Caco-2 (cell line): ENCODE measurements around the gene PTGIR. TPM values are rescaled to one million over a fixed set of nuclear protein-coding genes. Genes with fewer than 3 reads are reported as not detected.
"Not testable (repeated sequence)": the region's sequence is repeated elsewhere in the genome, so short reads cannot be mapped to it uniquely, and the experiment has no call there.

Experiments used
- BruUV-seq: library from RNA; stranded (reverse); fragments of 400-500 nt; replicated peaks from 2 replicates; lab custom pipeline; 2021; lab: Mats Ljungman, UMichigan
- CTCF ChIA-PET: fragments of 300-600 bp; sonication (Branson Sonifier 250); formaldehyde crosslinking; loops from one replicate; lab custom pipeline; 2022; ENCODE audit warnings: antibody characterized with exemption; lab: Charles Lee
- POLR2A ChIA-PET: fragments of 300-600 bp; sonication (Branson Sonifier 250); formaldehyde crosslinking; loops from one replicate; lab custom pipeline; 2022; ENCODE audit warnings: antibody characterized with exemption; lab: Charles Lee
- DNase-seq, 2 experiments: peaks; one replicate each; pipeline versions ENCODE4 v3.0.0 to v3.0.0-alpha.2; 2020 to 2022
- H3K27me3 ChIP-seq: replicated peaks from 2 replicates; pipeline ENCODE4 v1.6.0; 2011; ENCODE audit warnings: low read length; ENCODE audit not compliant: control insufficient read depth, insufficient read depth
- H3K36me3 ChIP-seq: 2 replicates; pipeline ENCODE4 v1.5.1; 2011; ENCODE audit warnings: low read length; ENCODE audit not compliant: control insufficient read depth, insufficient read depth
- H3K4me1 ChIP-seq: fragments of 250-450 bp; sonication (Bioruptor Pico); 2 replicates; pipeline ENCODE4 v1.5.1; 2020; ENCODE audit warnings: mild to moderate bottlenecking
- H3K4me3 ChIP-seq: 2 replicates; pipeline ENCODE4 v1.5.1; 2011; ENCODE audit warnings: low read depth, mild to moderate bottlenecking, control low read depth, low read length
- H3K9me3 ChIP-seq: fragments of 250-450 bp; sonication (Bioruptor Pico); 2 replicates; pipeline ENCODE4 v1.5.1; 2020; ENCODE audit warnings: mild to moderate bottlenecking, moderate library complexity
- H3K27ac Mint-ChIP-seq: one replicate; pipeline ENCODE4 v1.8.0; 2022; ENCODE audit warnings: mixed read lengths; ENCODE audit not compliant: unreplicated experiment
- H3K27me3 Mint-ChIP-seq: one replicate; pipeline ENCODE4 v1.8.0; 2022; ENCODE audit warnings: mixed read lengths; ENCODE audit not compliant: insufficient read depth, unreplicated experiment
- H3K36me3 Mint-ChIP-seq: one replicate; pipeline ENCODE4 v1.8.0; 2022; ENCODE audit warnings: mild to moderate bottlenecking, mixed read lengths; ENCODE audit not compliant: insufficient read depth, unreplicated experiment
- H3K4me1 Mint-ChIP-seq: one replicate; pipeline ENCODE4 v1.8.0; 2022; ENCODE audit warnings: low read depth, mixed read lengths; ENCODE audit not compliant: unreplicated experiment
- H3K4me3 Mint-ChIP-seq: one replicate; pipeline ENCODE4 v1.8.0; 2022; ENCODE audit warnings: mild to moderate bottlenecking, moderate library complexity, mixed read lengths; ENCODE audit not compliant: unreplicated experiment
- H3K9me3 Mint-ChIP-seq: one replicate; pipeline ENCODE4 v1.8.0; 2022; ENCODE audit warnings: mixed read lengths; ENCODE audit not compliant: unreplicated experiment
- CTCF ChIP-seq, 2 experiments: fragments of 200-600 bp in 1 of 2; IDR thresholded peaks; 1 replicate in 1 of 2; 2 replicates in 1 of 2; pipeline versions ENCODE4 v1.5.1 to v1.8.0; 2011 to 2022; ENCODE audit warnings: antibody characterized with exemption in 1 of 2, control low read depth in 1 of 2, inconsistent platforms in 1 of 2, low read depth in 1 of 2, low read length in 1 of 2, mild to moderate bottlenecking in 1 of 2, moderate library complexity in 1 of 2; ENCODE audit not compliant: insufficient read depth in 1 of 2, severe bottlenecking in 1 of 2, unreplicated experiment in 1 of 2
- intact Hi-C: fragments of 100-400 bp; cut with micrococcal nuclease; formaldehyde crosslinking; loops from one replicate; pipeline ENCODE4 v1.10.0; 2022; ENCODE audit not compliant: unreplicated experiment
- total RNA-seq: library from RNA; stranded (reverse); gene quantifications from 2 replicates; pipeline ENCODE4 v1.2.3, GENCODE V29; 2022

Gene PTGIR
- total RNA-seq, 1 experiment from 2014 or later: not detected

- intact Hi-C loops: no loop called here
- H3K9me3 ChIP-seq: no peaks in the 10 kb centered on the region
- BruUV-seq: no TSS peak
- Mint-ChIP-seq H3K4me3 (no peak overlapping the region), H3K9me3 (no peaks in the 10 kb centered on the region), H3K27ac (no peak overlapping the region), H3K27me3 (peaks cover 10% of the 10 kb centered on the region), H3K4me1 (peaks cover 8% of the 10 kb centered on the region), H3K36me3 (no peaks in the 10 kb centered on the region)
- no peak for DNase-seq
- ChIA-PET CTCF (interaction anchor here (1.3 to 2.0 kb wide), 4 partner anchors 14 to 32 kb away, joined by 4 to 10 read pairs (median 8); partner anchors contain the start of gene DACT3), POLR2A (no interaction called here)
- TF ChIP-seq CTCF (IDR thresholded peaks at IDR 0.05; ENCODE audit: insufficient read depth in 1 of 2, low read depth in 1 of 2, low read length in 1 of 2, severe bottlenecking in 1 of 2, unreplicated experiment in 1 of 2): no peak
- H3K4me3 ChIP-seq: no peak overlapping the region
- H3K4me1 ChIP-seq: peaks cover 9% of the 10 kb centered on the region
- H3K36me3 ChIP-seq: no peaks in the 10 kb centered on the region
- no peaks in the 10 kb centered on the region; the same call in 1 of the 2 replicates for H3K27me3 ChIP-seq
These were observed 5.8 kb upstream of the PTGIR start for GRCh38 chr19:46630586-46631205.

- H3K9me3 ChIP-seq: no peaks in the 10 kb centered on the region
- H3K9me3 Mint-ChIP-seq: no peaks in the 10 kb centered on the region
- H3K4me1 ChIP-seq: peaks cover 9% of the 10 kb centered on the region
- H3K27me3 ChIP-seq: no peaks in the 10 kb centered on the region; the same call in 1 of the 2 replicates
- DNase-seq: no peak
- POLR2A ChIA-PET: interaction anchor here (0.6 kb wide), 1 partner anchor 85 kb away, joined by 15 read pairs; no protein-coding TSS in a partner anchor
- no peak overlapping the region for H3K4me3 ChIP-seq
- H3K4me3 Mint-ChIP-seq: no peak overlapping the region
- intact Hi-C loops: no loop called here
- H3K36me3 ChIP-seq: no peaks in the 10 kb centered on the region
- no peaks in the 10 kb centered on the region for H3K36me3 Mint-ChIP-seq
- no peak overlapping the region for H3K27ac Mint-ChIP-seq
- TF ChIP-seq CTCF (IDR thresholded peaks at IDR 0.05; ENCODE audit: insufficient read depth in 1 of 2, low read depth in 1 of 2, low read length in 1 of 2, severe bottlenecking in 1 of 2, unreplicated experiment in 1 of 2): no peak
- CTCF ChIA-PET: interaction anchor here (2.4 to 3.0 kb wide), 2 partner anchors 12 to 32 kb away, joined by 11 to 15 read pairs; partner anchors contain the start of gene DACT3
- H3K4me1 Mint-ChIP-seq: peaks cover 8% of the 10 kb centered on the region
- peaks cover 5% of the 10 kb centered on the region for H3K27me3 Mint-ChIP-seq
- BruUV-seq: no TSS peak
These were observed 4.7 kb upstream of the PTGIR start for GRCh38 chr19:46629546-46630025.

GRCh38 chr19:46628970-46629369 lies 4.1 kb upstream of the PTGIR start:
- H3K27me3 ChIP-seq, intact Hi-C loops, H3K9me3 ChIP-seq, H3K4me1 ChIP-seq, H3K4me3 ChIP-seq, H3K27me3 Mint-ChIP-seq, H3K36me3 ChIP-seq, H3K4me1 Mint-ChIP-seq, DNase-seq, H3K4me3 Mint-ChIP-seq, H3K36me3 Mint-ChIP-seq, H3K27ac Mint-ChIP-seq, BruUV-seq, H3K9me3 Mint-ChIP-seq, POLR2A ChIA-PET: not testable (repeated sequence)
- CTCF ChIA-PET: interaction anchor here (0.6 to 3.0 kb wide), 3 partner anchors 12 to 52 kb away, joined by 3 to 15 read pairs (median 11); partner anchors contain the start of gene DACT3
